Measurements from ENCODE around the gene MAML1.

DNA sequence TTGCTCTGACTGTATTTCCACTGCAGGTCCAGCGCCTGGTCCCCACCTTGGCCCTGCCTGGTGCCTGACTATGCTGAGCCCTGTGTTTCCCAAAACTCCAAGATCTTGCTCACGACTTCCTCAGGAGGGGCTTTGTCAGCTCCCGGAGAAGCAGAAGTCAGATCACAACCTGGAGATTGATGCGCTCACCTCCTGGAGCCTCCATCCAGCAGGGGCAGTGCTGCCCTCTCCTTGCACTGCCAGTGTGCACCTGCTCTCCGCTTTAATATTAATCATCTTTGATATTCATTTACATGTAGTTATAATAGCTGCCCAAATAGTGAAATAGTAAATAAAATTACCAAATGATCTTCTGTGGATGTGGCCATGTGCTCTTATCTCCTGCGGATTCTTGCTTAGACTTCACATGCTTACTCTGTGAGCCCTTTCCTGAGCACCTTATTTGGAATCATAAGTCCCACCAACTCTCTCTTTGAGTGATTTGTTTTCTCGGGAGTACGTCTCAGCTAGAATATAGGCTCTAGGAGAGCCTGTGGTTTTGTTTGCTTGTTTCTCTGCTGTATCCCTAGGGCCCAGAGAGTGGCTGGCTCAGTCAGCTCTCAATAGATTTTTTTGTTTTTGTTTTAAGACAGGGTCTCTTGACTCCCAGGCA is 17.4 kb downstream of the MAML1 start:
- no peak for TF ChIP-seq POLR2A (IDR thresholded peaks at IDR 0.05)
- TF ChIP-seq, protein P1, sequence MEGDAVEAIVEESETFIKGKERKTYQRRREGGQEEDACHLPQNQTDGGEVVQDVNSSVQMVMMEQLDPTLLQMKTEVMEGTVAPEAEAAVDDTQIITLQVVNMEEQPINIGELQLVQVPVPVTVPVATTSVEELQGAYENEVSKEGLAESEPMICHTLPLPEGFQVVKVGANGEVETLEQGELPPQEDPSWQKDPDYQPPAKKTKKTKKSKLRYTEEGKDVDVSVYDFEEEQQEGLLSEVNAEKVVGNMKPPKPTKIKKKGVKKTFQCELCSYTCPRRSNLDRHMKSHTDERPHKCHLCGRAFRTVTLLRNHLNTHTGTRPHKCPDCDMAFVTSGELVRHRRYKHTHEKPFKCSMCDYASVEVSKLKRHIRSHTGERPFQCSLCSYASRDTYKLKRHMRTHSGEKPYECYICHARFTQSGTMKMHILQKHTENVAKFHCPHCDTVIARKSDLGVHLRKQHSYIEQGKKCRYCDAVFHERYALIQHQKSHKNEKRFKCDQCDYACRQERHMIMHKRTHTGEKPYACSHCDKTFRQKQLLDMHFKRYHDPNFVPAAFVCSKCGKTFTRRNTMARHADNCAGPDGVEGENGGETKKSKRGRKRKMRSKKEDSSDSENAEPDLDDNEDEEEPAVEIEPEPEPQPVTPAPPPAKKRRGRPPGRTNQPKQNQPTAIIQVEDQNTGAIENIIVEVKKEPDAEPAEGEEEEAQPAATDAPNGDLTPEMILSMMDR (IDR thresholded peaks at IDR 0.05): no peak

Measured in body of pancreas (tissue), 4 donors.